GM18511 (cell line): ENCODE results near the gene TNFRSF14.
"Not testable (repeated sequence)": the region's sequence is repeated elsewhere in the genome, so short reads cannot be mapped to it uniquely, and the experiment has no call there.

Experiments
- ATAC-seq: cut with Tn5 transposase; IDR thresholded peaks from one replicate; pipeline ENCODE4 v1.9.1; 2021; ENCODE audit warnings: mild to moderate bottlenecking, moderate library complexity; ENCODE audit not compliant: unreplicated experiment

The TNFRSF14 gene

GRCh38 chr1:2566101-2567045 lies 10.2 kb downstream of the TNFRSF14 start:
- ATAC-seq, result no peak

- no peak for ATAC-seq
Observed at GRCh38 chr1:2567083-2567679, 11.0 kb downstream of the TNFRSF14 start.

DNA sequence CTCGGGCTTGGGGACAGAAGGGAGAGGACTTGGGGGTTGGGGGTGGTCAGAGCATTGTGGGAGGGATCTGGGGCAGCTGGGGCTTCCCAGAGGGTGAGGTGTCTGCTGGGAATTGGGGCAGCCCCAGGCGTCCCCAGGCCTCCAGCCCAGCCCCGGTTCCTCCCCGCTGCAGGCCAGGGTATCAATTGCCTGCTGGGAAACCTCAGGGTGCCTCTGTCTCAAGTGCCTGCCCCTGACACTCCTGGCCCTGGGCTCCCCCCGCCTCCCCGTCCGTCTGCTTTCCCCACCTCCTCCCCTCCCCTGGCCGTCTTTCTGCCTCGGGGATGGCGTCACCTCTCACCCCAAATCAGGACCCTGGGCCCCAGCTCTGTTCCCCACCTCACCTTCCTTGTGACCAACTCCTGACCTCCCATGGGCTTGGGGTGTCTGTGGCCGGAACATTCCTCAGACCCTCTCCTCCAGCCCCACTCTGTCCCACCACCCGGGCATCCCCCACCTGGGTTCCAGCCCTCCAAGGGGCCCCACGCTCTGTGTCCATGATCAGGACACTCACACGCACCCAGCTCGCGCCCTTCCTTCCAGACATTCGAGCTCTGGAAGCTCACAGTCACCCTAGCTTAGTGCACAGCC lies 12.1 kb downstream of the TNFRSF14 start:
- ATAC-seq, result not testable (repeated sequence)

- no peak for ATAC-seq
Observed at GRCh38 chr1:2569060-2569459, 12.9 kb downstream of the TNFRSF14 start.

GRCh38 chr1:2569703-2570102 lies 13.5 kb downstream of the TNFRSF14 start:
- not testable (repeated sequence) for ATAC-seq

DNA sequence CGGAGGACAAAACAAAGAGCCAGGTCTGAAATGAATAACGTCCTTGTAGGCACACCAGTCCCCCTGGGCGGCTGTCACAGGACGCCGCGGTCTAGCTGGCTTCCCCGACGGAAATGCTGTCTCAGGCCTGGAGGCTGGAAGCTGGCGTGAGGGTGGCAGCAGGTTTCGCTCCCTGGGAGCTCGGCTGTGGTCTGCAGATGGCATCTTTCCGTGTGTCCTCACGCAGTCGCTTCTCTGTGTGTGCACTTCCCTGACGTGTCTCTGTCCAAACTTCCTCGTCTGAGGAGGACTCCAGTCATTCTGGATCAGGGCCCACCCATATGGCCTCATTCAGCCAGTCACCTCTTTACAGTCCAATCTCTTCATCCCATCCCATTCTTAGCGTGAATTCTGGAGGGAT lies 14.2 kb downstream of the TNFRSF14 start:
- no peak for ATAC-seq

- no peak for ATAC-seq
Observed at GRCh38 chr1:2571348-2571747, 15.2 kb downstream of the TNFRSF14 start.

DNA sequence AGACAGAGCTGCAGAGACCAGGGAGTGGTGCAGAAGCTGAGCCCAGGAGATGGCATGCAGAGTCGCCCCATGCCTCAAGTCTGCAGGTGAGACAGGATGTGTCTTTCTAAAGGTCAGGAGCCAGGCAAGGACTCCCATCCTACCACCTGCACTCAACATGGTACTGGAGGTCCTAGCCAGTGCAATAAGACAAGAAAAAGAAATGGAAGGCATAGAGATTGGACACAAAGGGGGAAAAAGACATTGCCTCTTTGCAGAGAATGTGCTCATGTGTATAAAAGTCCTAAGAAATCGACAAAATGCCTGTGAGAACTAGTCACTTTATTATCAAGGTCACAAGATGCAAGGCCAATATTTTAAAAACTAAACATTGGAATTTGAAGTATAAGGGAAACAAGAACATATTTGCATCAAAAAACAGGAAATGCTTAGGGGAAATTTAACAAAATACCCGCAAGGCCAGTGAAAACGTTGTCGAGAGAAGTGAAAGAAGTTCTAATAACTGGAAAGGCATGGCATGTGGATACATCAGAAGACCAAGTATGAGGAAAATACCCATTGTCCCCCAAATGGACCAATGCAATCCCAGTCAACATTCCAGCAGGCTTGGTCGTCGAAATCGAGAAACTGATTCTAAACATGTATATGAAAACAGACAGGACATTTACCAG lies 17.2 kb downstream of the TNFRSF14 start:
- no peak for ATAC-seq

DNA sequence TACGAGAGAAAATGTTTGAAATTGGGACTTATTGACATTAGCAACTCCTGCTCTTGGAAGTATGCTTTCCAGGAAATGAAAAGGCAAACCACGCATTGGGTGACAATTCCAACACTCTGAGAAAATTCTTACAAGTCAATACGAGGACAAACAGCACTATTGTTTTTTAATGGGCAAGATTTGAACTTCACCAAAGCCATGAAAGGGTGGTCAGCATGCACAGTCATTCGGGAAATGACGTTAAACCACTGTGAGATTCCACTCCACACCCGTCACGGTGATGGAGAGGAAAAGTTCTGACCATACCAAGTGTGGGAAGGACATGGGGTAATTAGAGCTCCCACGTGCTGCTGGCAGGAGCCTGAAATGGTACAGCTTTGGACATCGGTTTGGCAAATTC lies 18.2 kb downstream of the TNFRSF14 start:
- ATAC-seq, result no peak

- ATAC-seq, result no peak
Observed at GRCh38 chr1:2575801-2576663, 19.9 kb downstream of the TNFRSF14 start.

- ATAC-seq, result peak; percentile 33
Observed at GRCh38 chr1:2577565-2578075, 21.4 kb downstream of the TNFRSF14 start.

DNA sequence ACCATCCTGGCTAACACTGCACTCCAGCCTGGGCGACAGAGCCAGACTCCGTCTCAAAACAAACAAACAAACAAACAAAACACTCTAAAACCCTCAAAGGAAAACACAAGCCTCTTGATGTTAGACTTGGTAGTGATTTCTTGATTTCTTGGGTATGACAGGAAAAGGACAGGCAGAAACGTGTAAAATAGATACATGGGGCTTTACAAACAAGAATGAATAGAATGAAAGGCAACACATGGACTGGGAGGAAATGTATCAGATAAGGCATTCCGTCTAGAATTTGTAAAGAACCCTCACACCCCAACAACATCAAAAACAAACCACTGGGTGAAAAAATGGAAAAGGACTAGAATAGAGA lies 22.6 kb downstream of the TNFRSF14 start:
- ATAC-seq, result no peak

- no peak for ATAC-seq
Observed at GRCh38 chr1:2580691-2581090, 24.5 kb downstream of the TNFRSF14 start.

DNA sequence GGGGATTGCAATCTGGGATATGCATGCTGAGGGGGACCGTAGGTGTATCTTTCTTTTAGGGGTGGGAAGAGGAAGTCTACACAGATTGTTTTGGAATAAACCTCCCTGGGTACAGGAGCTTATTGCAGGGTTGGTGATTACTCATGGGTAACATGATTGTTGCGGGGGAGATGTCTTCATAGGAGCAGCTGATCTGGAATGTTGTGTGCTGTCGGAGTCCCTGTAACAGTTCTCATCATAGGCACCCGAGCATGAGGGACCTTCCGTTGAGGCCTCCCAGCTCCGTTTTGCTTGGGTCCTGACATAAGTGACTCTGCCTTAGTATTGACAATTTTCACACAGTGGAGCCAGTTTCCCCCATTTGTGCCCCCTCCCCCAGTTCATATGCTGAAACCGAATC lies 26.2 kb downstream of the TNFRSF14 start:
- ATAC-seq, result no peak

DNA sequence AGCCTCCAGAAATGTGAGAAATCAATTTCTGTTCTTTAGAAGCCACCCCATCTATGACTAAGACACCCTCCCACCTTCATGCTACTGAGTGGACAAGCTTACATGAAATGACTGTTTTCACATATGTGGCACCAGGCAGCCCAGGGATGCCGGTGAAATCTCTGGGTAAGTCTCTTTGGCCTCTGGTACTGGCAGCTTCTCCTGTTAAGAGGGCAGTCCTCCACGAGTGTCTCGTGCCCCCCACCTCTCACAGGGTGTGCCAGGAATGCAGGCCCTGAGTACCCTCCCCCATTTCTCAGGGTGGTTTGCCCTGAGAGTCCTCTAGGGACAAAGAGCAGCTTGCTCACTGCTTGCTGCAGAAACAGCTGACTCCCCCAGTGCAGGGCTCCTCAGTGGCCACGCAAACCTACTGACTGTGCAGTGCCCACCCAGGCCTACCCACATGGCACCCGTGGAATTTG lies 27.2 kb downstream of the TNFRSF14 start:
- no peak for ATAC-seq

- ATAC-seq, result no peak
Observed at GRCh38 chr1:2583871-2584351, 27.7 kb downstream of the TNFRSF14 start.

DNA sequence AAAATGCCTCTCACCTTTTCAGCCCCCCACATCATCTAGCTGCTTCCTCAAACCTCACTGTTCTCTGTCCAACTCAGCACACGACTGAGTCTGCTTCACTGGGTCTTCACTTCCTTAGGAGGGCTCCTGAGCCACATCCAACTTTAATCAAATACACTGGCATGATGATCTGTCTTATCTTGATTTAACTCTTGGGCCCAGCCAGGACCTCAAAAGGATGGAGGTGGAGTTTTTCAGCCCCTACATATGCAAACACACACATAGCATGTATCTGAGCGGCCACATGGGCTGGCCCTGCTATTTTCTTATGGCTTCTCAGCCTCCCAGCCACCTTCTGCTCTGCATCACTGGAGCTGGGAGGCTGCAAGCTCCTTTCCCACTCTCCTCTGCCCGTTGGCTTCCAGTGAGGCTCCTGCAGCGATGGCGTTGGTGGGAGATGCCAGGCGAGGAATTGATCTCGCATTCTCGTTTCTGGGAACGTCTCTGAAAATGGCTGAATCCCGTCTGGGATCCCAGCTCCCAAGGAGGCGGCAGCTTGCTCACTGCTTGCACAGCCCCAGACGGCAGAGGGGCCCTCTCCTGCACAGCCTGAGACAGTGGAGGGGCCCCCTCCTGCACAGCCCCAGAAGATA lies 28.6 kb downstream of the TNFRSF14 start:
- no peak for ATAC-seq

GRCh38 chr1:2585318-2586092 lies 29.3 kb downstream of the TNFRSF14 start:
- peak; percentile 50 for ATAC-seq
